GM12891 (cell line): ENCODE data around the gene MDGA2.

Experiments
- POLR2A ChIP-seq: IDR thresholded peaks from 2 replicates; pipeline ENCODE4 v1.6.1; 2011; ENCODE audit warnings: low read depth, low read length, control low read depth
- POLR2AphosphoS5 ChIP-seq: IDR thresholded peaks from 2 replicates; pipeline ENCODE4 v1.6.1; 2011; ENCODE audit warnings: low read depth, low read length, control low read depth

- TF ChIP-seq POLR2A (no peak), POLR2AphosphoS5 (no peak)
These were observed 342.5 kb downstream of the MDGA2 start for GRCh38 chr14:47332939-47333338.
